PC-9 (cell line): Measurements from ENCODE around the gene SLK.

Experiments
- CTCF ChIP-seq: fragments of 200-600 bp; sonication (generic); conservative IDR thresholded peaks from 2 replicates; pipeline ENCODE4 v1.6.1; 2017; ENCODE audit warnings: mixed run types, antibody characterized with exemption, mild to moderate bottlenecking, moderate library complexity
- EZH2 ChIP-seq: fragments of 200-600 bp; sonication (generic); IDR thresholded peaks from 2 replicates; pipeline ENCODE4 v1.8.0; 2017; ENCODE audit warnings: antibody characterized with exemption, low read depth

- TF ChIP-seq CTCF (no peak), EZH2 (no peak)
Measured at GRCh38 chr10:103960103-103960502, 6.8 kb upstream of the SLK start.
